AG04450 (cell line): ENCODE measurements around the gene ANKRD33. TPM values are rescaled to one million over a fixed set of nuclear protein-coding genes. Genes with fewer than 3 reads are reported as not detected.

Experiments
- CTCF ChIA-PET: fragments of 300-600, 350-600 bp; formaldehyde crosslinking; extraction: SDS; loops from one replicate; lab custom pipeline; 2022; ENCODE audit warnings: antibody characterized with exemption, inconsistent platforms; lab: Charles Lee
- POLR2A ChIA-PET: fragments of 350-600 bp; formaldehyde crosslinking; extraction: SDS; loops from one replicate; lab custom pipeline; 2021; ENCODE audit warnings: antibody characterized with exemption, inconsistent platforms; lab: Yijun Ruan, JAX
- DNase-seq: peaks from one replicate; pipeline ENCODE4 v3.0.0-alpha.2; 2011; ENCODE audit warnings: low read depth, low spot score
- H3K27ac ChIP-seq: one replicate; pipeline ENCODE4 v1.5.1; 2012; ENCODE audit warnings: low read depth, low read length, control low read depth
- H3K27me3 ChIP-seq: one replicate; pipeline ENCODE4 v1.6.0; 2012; ENCODE audit warnings: low read length; ENCODE audit not compliant: control insufficient read depth, insufficient read depth
- H3K4me3 ChIP-seq: 2 replicates; pipeline ENCODE4 v1.5.1; 2011; ENCODE audit warnings: mild to moderate bottlenecking, low read depth, low read length, control low read depth
- H3K9me3 ChIP-seq: 2 replicates; pipeline ENCODE4 v1.5.1; 2012; ENCODE audit warnings: low read length; ENCODE audit not compliant: control insufficient read depth, insufficient read depth
- polyA plus RNA-seq: library from polyadenylated mRNA; depleted of rRNA; stranded (reverse); fragments of >200 nt; gene quantifications from 2 replicates; pipeline ENCODE4 v1.2.3, GENCODE V29; 2011
- TF ChIP-seq, protein P1 (sequence below): IDR thresholded peaks from 2 replicates; pipeline ENCODE4 v1.5.1; 2011; ENCODE audit warnings: low read depth, low read length, control low read depth, inconsistent platforms

ANKRD33 gene
- polyA plus RNA-seq, 1 experiment, result not detected

DNA sequence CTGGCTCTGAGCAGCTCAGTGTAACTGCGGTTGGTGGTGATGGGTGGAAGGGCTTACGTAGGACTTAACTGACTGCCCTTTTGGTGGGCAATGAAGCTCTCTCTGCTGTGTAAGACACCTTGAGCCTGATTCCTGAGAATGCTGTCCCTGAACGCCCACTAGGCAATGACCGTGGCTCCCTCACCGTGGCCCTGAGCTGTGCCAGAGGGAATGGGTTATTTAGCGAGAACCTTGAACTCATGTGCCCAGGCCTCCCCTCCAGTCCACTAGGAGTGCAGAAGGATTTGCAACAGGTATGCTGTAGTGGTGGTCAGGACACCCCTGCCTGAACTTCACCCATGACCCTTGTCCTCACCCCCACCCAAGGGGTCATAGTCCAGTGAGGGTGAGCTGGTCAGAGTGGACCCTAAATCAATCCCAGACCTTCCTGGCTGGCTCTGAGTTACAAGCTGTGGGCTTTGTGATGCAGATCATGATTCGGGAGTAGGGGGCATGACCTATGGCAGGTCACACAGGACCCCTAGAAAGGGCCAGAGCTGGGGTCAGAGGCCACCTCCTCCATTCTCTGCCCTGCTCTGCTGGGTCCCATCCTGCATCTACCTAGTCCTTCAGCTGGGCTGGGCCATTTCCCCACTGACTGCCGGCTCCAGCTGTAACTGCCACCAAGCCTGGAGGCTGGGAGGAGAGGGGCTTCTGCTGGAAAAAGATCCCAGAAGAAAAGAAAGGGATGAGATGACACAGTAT is 14.5 kb upstream of the ANKRD33 start:
- Histone ChIP-seq H3K9me3 (no peaks in the 10 kb centered on the region; the same call in 1 of the 2 replicates), H3K4me3 (no peak overlapping the region), H3K27ac (no peak overlapping the region), H3K27me3 (peaks cover 5% of the 10 kb centered on the region)
- TF ChIP-seq, protein P1, sequence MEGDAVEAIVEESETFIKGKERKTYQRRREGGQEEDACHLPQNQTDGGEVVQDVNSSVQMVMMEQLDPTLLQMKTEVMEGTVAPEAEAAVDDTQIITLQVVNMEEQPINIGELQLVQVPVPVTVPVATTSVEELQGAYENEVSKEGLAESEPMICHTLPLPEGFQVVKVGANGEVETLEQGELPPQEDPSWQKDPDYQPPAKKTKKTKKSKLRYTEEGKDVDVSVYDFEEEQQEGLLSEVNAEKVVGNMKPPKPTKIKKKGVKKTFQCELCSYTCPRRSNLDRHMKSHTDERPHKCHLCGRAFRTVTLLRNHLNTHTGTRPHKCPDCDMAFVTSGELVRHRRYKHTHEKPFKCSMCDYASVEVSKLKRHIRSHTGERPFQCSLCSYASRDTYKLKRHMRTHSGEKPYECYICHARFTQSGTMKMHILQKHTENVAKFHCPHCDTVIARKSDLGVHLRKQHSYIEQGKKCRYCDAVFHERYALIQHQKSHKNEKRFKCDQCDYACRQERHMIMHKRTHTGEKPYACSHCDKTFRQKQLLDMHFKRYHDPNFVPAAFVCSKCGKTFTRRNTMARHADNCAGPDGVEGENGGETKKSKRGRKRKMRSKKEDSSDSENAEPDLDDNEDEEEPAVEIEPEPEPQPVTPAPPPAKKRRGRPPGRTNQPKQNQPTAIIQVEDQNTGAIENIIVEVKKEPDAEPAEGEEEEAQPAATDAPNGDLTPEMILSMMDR, result no peak
- ChIA-PET CTCF (interaction anchor here (1.2 to 2.2 kb wide), 3 partner anchors 12 to 53 kb away, joined by 4 to 18 read pairs (median 7); no protein-coding TSS in a partner anchor), POLR2A (interaction anchor here (0.5 to 0.6 kb wide), 2 partner anchors 27 to 137 kb away, joined by 3 to 7 read pairs; no protein-coding TSS in a partner anchor)
- no peak for DNase-seq

DNA sequence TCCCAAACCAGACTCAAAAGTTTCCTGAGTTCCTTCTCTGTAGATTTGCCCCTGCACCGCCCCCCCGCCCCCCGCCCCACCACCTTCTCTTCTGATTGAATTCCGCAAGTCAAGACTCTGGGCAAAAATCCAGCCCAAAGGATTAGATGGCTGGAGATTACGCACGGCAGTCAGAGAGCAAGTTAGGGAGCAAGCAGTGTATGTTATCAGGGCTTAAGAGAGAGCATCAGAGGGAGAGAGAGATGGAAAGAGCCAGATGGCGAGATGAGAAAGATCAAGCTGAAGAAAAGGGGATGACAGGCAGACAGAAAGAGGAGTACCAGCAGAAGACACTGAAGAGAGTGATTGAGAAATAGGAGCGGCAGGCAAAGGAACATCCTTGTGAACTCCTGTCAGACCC is 13.9 kb upstream of the ANKRD33 start:
- POLR2A ChIA-PET, result interaction anchor here (0.5 to 0.6 kb wide), 2 partner anchors 28 to 136 kb away, joined by 3 to 7 read pairs; no protein-coding TSS in a partner anchor
- CTCF ChIA-PET, result interaction anchor here (1.2 to 2.2 kb wide), 5 partner anchors 10 to 454 kb away, joined by 4 to 28 read pairs (median 14); no protein-coding TSS in a partner anchor

DNA sequence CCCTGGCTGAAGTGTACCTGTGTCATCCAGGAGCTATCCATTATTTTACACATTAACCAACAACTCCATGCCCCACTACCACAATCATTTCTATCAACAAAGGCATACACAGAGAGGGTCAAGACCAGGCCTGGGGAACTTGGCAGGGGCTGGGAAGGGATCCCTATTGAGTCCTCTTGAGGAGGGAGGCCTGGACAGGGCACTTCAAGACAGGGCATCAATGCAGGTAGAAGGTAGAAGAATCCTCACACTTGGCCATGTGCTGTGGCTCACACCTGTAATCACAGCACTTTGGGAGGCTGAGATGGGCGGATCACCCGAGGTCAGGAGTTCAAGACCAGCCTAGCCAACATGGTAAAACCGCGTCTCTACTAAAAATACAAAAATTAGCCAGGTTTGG is 13.4 kb upstream of the ANKRD33 start:
- POLR2A ChIA-PET, result no interaction called here
- CTCF ChIA-PET, result interaction anchor here (0.6 to 2.2 kb wide), 26 partner anchors 10 to 477 kb away, joined by 3 to 28 read pairs (median 5); partner anchors contain the start of gene ACVRL1
- TF ChIP-seq, protein P1, result no peak
- DNase-seq, result no peak
- Histone ChIP-seq H3K9me3 (no peaks in the 10 kb centered on the region), H3K27ac (no peak overlapping the region), H3K4me3 (no peak overlapping the region), H3K27me3 (peaks cover 2% of the 10 kb centered on the region)

More for the DNA sequence above, 13.9 kb upstream of the ANKRD33 start:
- no peak overlapping the region for H3K4me3 ChIP-seq
- H3K27me3 ChIP-seq, result peaks cover 3% of the 10 kb centered on the region
- no peak for DNase-seq
- TF ChIP-seq, protein P1, result no peak
- H3K9me3 ChIP-seq, result no peaks in the 10 kb centered on the region
- no peak overlapping the region for H3K27ac ChIP-seq

DNA sequence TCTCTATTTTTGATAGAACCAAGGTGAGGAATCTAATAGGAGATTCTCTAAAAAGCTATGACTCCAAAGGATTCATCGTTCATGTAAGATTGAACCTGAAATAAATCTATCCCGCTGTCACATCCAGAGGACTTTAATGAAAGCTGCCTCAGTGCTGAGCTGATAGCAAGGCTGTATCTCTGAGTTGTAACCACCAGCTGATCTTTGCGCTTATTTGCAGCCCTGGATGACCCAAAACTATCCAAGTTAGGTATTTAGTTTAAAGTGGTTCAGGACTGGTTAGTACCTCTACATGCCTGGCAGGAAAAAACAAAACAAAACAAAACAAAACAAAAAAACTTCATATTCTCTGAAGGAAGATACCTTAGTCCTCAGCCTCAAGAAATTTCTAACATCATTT is 8.8 kb upstream of the ANKRD33 start:
- ChIA-PET POLR2A (no interaction called here), CTCF (interaction anchor here (1.0 kb wide), 1 partner anchor 125 kb away, joined by 9 read pairs; no protein-coding TSS in a partner anchor)
- H3K9me3 ChIP-seq, result no peaks in the 10 kb centered on the region; the same call in 1 of the 2 replicates
- no peak for DNase-seq
- no peak overlapping the region for H3K4me3 ChIP-seq
- TF ChIP-seq, protein P1, result no peak
- no peaks in the 10 kb centered on the region for H3K27me3 ChIP-seq
- no peak overlapping the region for H3K27ac ChIP-seq

DNA sequence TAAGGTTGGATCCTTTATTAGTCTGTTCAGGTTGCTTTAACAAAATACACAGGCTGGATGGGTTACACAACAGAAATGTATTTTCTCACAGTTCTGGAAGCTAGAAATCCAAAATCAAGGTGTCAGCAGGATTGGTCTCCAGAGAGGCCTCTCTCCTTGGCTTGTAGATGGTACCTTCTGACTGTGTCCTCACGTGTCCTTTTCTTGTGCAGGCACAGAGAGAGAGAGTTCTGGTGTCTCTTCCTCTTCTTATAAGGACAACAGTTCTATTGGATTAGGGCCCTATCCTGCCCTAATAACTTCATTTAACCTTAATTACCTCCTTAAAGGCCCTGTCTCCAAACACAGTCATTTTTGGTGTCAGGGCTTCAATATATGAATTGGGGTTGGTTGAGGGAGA is 4.6 kb upstream of the ANKRD33 start:
- no peak for DNase-seq
- Histone ChIP-seq H3K27me3 (no peaks in the 10 kb centered on the region), H3K4me3 (no peak overlapping the region), H3K27ac (no peak overlapping the region), H3K9me3 (peaks cover 4% of the 10 kb centered on the region)
- ChIA-PET POLR2A (no interaction called here), CTCF (interaction anchor here (1.6 kb wide), 1 partner anchor 8 kb away, joined by 7 read pairs; no protein-coding TSS in a partner anchor)
- TF ChIP-seq, protein P1, result no peak
